IPS-18a (cell line): Measurements from ENCODE around the gene CABLES1.
"Not testable (repeated sequence)": the region's sequence is repeated elsewhere in the genome, so short reads cannot be mapped to it uniquely, and the experiment has no call there.

Experiments used
- H3K27ac ChIP-seq: one replicate; pipeline ENCODE4 v1.5.1; 2013; ENCODE audit warnings: low read length
- H3K27me3 ChIP-seq: one replicate; pipeline ENCODE4 v1.6.1; 2013; ENCODE audit warnings: mild to moderate bottlenecking, low read length; ENCODE audit not compliant: control insufficient read depth, insufficient read depth
- H3K36me3 ChIP-seq: one replicate; pipeline ENCODE4 v1.6.1; 2013; ENCODE audit warnings: low read depth, low read length; ENCODE audit not compliant: control insufficient read depth
- H3K4me1 ChIP-seq: one replicate; pipeline ENCODE4 v1.6.1; 2013; ENCODE audit warnings: low read depth, low read length; ENCODE audit not compliant: control insufficient read depth
- H3K4me3 ChIP-seq: one replicate; pipeline ENCODE4 v1.5.1; 2013; ENCODE audit warnings: low read length
- H3K9ac ChIP-seq: one replicate; pipeline ENCODE4 v1.6.1; 2013; ENCODE audit warnings: mild to moderate bottlenecking, low read length, moderate library complexity
- H3K9me3 ChIP-seq: one replicate; pipeline ENCODE4 v1.6.1; 2013; ENCODE audit warnings: low read depth, low read length; ENCODE audit not compliant: control insufficient read depth

Gene CABLES1

DNA sequence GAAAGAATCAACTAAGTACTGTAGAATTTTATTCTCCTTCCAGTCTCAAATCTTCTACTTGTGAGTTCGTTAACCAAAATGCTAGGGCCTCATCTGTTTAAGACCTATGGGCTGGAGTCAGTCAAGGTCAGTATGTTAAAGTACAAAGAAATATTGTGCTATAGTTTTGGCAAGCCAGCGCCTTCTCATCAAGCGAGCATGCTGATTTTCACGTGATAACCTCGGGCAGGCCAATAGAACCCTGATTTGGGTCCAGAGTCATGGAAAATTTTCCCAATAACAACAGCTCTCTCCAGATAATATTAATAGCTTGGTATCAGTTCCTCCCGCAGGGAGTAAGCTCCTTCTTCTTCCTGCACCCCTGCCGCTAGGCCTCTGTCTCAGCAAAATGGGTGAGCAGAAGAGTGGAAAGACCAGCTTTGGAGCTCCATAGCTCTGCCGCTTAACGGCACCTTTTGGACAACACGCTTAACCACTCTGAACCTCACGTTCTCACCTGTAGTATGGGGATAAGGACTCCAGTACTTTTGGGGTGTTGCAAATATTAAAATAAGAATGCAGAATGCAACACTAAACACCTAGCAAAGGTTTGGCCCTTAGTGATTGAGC, 11.7 kb downstream of the CABLES1 start:
- no peak overlapping the region for H3K9ac ChIP-seq
- no peak overlapping the region for H3K4me3 ChIP-seq
- H3K9me3 ChIP-seq = no peaks in the 10 kb centered on the region
- H3K36me3 ChIP-seq = no peaks in the 10 kb centered on the region
- H3K27ac ChIP-seq = no peak overlapping the region
- H3K27me3 ChIP-seq = no peaks in the 10 kb centered on the region
- H3K4me1 ChIP-seq = peaks cover 17% of the 10 kb centered on the region

DNA sequence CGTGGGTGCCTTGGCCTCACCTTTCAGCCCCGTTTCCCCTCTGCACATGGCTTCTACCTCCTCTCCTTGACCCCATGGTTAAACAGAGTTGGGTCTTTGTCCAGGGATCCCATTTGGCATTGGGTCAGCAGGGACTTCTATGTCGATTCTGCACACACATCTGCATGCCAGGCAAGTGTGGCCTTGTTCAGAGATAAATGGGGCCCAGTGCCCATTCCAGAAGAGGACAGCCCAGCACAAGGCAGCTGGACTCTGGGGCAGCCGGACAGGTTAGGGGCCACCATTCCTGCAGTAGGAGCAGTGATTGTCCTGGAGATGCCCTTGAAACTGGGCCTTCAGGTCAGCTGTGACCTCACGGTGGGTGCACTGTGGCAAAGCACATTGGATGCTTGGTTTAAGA, 13.1 kb downstream of the CABLES1 start:
- H3K9ac ChIP-seq = no peak overlapping the region
- H3K27ac ChIP-seq = no peak overlapping the region
- H3K36me3 ChIP-seq = no peaks in the 10 kb centered on the region
- peaks cover 17% of the 10 kb centered on the region for H3K4me1 ChIP-seq
- no peaks in the 10 kb centered on the region for H3K27me3 ChIP-seq
- H3K4me3 ChIP-seq = no peak overlapping the region
- no peaks in the 10 kb centered on the region for H3K9me3 ChIP-seq

DNA sequence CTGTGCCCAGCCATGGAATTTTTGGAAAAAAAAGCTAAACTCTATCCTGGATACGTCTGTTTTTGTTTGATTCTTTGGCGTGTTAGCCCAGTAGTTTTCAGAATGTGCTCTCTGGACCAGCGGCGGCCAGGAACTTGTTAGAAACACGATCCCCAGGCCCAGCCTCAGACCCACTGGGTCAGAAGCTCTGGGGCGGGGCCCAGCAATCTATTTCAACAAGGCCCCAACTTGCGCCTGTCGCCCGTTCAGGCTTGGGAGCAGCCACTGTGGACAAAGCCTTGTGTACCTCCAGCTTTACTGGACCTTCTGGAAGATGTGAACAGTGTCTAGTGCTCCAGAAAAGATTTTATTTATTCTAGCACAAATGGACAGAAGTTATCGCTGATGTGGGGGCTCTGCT, 14.3 kb downstream of the CABLES1 start:
- H3K4me1 ChIP-seq = peaks cover 8% of the 10 kb centered on the region
- H3K36me3 ChIP-seq = no peaks in the 10 kb centered on the region
- no peak overlapping the region for H3K9ac ChIP-seq
- H3K27ac ChIP-seq = no peak overlapping the region
- no peak overlapping the region for H3K4me3 ChIP-seq
- no peaks in the 10 kb centered on the region for H3K27me3 ChIP-seq
- no peaks in the 10 kb centered on the region for H3K9me3 ChIP-seq

DNA sequence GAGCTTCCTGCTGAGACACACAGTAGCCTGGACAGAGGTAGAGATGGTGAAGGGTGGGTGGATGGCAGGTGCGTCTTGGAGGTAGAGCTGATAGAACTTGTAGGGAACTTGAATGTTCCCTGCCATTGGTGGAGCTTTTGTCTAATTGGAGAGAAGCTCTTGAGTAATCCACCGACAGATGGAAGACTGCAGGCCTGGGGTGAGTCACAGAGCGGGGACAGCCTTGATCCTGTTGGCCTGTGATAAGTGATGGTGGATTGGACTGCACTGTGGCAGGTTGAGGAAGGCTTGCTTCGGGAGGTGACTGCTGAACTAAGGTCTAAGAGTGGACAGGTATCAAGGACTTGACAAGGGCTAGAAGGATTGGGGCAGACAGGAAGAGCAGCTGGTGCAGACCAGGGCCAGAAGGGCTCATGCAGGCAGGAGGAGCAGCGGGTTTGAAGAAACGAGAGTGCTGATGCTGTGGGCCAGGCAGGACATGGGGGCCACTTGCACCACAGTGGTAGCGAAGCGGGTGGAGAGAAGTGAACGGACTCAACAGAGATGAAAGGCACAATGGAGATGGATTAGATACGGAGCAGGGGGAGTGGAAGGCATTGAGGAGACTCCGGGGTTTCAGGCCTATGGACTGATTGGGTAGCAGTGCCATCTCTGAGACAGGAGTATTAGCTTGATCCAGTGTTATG, 16.3 kb downstream of the CABLES1 start:
- H3K9ac ChIP-seq = no peak overlapping the region
- H3K4me3 ChIP-seq = no peak overlapping the region
- peaks cover 22% of the 10 kb centered on the region for H3K4me1 ChIP-seq
- H3K36me3 ChIP-seq = no peaks in the 10 kb centered on the region
- no peaks in the 10 kb centered on the region for H3K27me3 ChIP-seq
- no peaks in the 10 kb centered on the region for H3K9me3 ChIP-seq
- H3K27ac ChIP-seq = no peak overlapping the region

DNA sequence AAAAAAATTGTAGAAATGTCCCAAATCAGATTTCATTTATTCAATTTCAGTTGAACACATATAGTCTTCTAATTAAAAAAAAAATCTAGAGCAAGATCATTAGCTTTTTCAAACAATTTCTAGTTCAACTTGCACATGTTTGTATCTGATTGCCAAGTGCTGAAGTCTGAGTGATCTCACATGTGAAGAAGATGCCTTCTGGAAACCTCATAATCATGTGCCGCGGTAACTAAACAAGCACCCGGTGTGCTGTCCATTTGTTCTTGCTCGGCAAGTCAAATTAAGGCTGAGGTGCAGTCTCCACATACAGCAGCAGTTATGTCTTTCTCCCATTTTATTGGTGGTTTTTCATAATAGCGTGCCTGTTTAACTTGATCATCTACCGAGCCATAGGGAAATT, 18.7 kb downstream of the CABLES1 start:
- Histone ChIP-seq H3K4me3 (no peak overlapping the region), H3K4me1 (peaks cover 15% of the 10 kb centered on the region), H3K27me3 (no peaks in the 10 kb centered on the region), H3K9ac (no peak overlapping the region), H3K36me3 (no peaks in the 10 kb centered on the region), H3K9me3 (no peaks in the 10 kb centered on the region), H3K27ac (no peak overlapping the region)

DNA sequence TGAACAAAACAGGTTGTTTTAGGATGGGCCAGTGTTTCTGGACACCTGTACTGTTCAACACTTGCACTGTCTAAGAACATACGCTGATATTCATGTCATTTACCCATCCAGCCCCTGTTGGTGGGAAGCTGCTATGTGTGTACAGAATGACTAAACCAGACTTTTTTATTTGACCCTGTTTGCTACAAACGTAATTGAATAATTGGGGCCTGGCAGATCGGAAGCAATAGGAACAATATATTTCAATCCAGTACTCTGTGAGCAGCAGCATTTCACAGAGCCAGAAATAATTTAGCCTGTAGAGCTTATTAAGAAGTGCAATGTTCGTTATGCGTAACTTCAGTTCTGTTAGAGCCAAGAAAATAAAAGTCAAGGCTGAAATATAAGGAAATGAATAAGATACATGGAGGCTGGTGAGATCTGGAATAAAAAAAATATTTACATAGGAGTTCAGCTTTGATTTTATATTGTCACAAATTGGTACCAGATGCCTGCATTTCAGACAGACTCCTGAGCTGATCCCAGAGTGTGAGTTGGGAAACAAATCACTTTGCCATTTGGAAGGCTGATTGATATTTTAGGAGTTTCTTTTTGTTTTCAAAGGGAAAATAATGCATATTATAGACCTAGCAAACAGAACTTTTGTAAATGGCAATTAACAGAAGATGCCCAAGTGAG, 19.7 kb downstream of the CABLES1 start:
- Histone ChIP-seq H3K4me1 (peaks cover 15% of the 10 kb centered on the region), H3K27ac (no peak overlapping the region), H3K4me3 (no peak overlapping the region), H3K27me3 (no peaks in the 10 kb centered on the region), H3K9ac (no peak overlapping the region), H3K36me3 (no peaks in the 10 kb centered on the region), H3K9me3 (no peaks in the 10 kb centered on the region)

DNA sequence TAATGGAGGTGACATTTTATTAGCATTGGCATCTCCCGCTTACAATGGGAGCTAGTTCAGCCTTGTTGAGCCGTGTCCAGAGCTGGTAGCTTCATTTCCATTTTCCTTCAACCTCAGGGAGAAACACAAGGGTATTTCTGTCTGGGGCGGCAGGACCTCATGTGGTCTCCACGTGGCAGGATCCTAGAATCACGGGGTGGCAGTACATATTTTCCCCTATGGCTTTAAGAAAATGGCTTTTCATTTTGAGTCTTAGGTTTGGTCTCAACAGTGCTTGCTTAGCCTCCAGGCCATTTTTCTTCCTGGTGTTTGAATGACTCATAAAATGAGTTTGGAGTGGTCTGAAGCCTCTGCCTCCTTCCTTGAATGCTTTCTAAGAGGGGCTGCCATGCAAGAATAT, 20.3 kb downstream of the CABLES1 start:
- peaks cover 15% of the 10 kb centered on the region for H3K4me1 ChIP-seq
- H3K4me3 ChIP-seq = no peak overlapping the region
- H3K9me3 ChIP-seq = no peaks in the 10 kb centered on the region
- no peaks in the 10 kb centered on the region for H3K27me3 ChIP-seq
- H3K9ac ChIP-seq = no peak overlapping the region
- no peaks in the 10 kb centered on the region for H3K36me3 ChIP-seq
- H3K27ac ChIP-seq = no peak overlapping the region

DNA sequence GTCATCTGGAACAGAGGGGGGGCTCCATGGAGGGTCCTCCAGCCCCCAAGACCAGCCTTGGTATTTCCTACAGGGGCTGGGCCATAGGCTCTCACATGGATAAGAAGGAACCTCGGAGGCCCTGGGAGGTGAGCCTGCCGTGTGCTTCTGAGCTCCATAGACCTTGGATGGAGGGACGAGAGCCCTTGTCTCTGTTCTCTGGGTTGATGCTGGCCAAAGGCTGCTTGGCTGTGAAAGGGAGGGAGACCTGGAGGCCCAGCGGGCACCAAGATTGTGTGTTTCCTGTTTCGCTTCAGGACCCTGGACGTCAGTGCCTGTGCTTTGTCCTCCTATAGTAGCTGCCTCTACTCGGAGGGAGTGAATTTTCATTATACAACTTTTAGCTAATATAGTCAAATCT, 20.8 kb downstream of the CABLES1 start:
- Histone ChIP-seq H3K27ac (no peak overlapping the region), H3K27me3 (no peaks in the 10 kb centered on the region), H3K9me3 (no peaks in the 10 kb centered on the region)

DNA sequence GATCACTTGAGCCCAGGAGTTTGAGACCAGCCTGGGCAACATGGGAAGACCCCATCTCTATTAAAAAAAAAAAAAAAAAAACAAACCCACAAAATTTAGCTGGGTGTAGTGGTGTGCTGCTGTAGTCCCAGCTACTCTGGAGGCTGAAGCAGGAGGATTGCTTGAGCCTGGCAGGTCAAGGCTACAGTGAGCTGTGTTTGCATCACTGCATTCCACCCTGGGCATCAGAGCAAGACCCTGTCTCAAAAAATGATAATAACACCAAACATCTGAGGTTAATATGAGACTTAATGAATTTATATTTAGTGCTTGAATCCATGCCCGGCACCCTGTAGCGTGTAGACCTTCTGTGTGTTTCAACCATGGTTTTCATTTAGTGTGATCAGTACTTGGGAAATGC, 22.8 kb downstream of the CABLES1 start:
- Histone ChIP-seq H3K4me3 (no peak overlapping the region), H3K36me3 (no peaks in the 10 kb centered on the region), H3K27me3 (no peaks in the 10 kb centered on the region), H3K9ac (no peak overlapping the region), H3K27ac (no peak overlapping the region), H3K9me3 (no peaks in the 10 kb centered on the region), H3K4me1 (peaks cover 15% of the 10 kb centered on the region)

More for the DNA sequence above, 20.8 kb downstream of the CABLES1 start:
- H3K4me1 ChIP-seq = peaks cover 15% of the 10 kb centered on the region
- no peak overlapping the region for H3K4me3 ChIP-seq
- H3K9ac ChIP-seq = no peak overlapping the region
- H3K36me3 ChIP-seq = no peaks in the 10 kb centered on the region

DNA sequence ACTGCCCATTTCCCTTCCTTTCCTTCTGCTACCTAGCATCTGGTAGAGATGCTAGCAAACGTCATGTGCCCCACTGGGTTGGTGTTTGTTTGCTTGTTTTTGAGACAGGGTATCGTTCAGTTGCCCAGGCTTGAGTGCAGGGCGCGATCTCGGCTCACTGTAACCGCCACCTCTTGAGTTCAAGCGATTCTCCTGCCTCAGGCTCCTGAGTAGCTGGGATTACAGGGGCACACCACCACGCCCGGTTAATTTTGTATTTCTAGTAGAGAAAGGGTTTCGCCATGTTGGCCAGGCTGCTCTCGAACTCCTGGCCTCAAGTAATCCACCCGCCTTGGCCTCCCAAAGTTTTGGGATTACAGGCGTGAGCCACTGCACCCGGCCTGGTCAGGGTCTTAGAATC, 23.6 kb downstream of the CABLES1 start:
- not testable (repeated sequence) for H3K27me3 ChIP-seq, H3K36me3 ChIP-seq, H3K9ac ChIP-seq, H3K4me3 ChIP-seq, H3K9me3 ChIP-seq, H3K27ac ChIP-seq
- H3K4me1 ChIP-seq = peaks cover 15% of the 10 kb centered on the region

DNA sequence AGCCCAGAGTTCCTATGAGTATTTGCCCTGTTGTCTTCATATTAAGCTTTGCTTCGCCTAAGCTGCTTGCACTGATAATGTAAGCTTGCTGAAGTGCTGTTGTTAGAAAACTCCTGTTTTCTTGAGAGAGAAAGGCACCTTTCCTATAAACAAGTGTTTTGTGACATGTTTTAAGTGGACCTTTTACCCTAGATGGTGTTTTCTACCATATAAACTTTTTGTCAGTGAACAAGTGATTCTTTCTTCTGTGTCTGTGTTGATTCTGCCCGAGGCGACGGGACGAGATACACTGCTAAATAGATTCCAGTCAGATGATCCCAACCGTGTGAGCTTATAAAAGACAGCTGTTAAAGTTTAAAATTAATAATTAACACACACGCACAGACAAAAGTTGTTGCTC, 24.1 kb downstream of the CABLES1 start:
- Histone ChIP-seq H3K36me3 (no peaks in the 10 kb centered on the region), H3K27me3 (no peaks in the 10 kb centered on the region), H3K4me1 (peaks cover 15% of the 10 kb centered on the region), H3K9ac (no peak overlapping the region), H3K4me3 (no peak overlapping the region), H3K9me3 (no peaks in the 10 kb centered on the region), H3K27ac (no peak overlapping the region)

DNA sequence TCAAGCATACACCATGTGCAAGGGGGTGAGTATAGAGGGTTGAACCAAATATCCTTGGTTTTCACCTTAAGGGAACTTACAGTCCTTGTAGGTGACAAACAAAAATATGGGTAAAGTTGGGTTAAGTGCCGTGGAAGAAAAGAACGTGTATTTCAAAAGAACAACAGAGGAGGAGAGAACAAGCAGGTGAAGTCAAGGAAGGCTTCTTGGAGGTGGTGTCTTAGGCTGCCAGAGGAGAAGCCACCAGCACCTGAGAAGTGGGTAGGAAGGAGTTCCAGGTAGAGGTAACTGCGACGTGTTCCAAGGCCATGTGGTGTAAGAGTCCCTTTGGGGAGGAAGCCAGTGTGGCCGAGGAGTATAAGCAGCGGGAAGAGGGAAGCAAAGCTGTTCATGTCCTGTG, 27.2 kb downstream of the CABLES1 start:
- Histone ChIP-seq H3K27me3 (no peaks in the 10 kb centered on the region), H3K4me1 (peaks cover 12% of the 10 kb centered on the region), H3K27ac (no peak overlapping the region)

More for the DNA sequence above, 27.2 kb downstream of the CABLES1 start:
- H3K9me3 ChIP-seq = no peaks in the 10 kb centered on the region
- H3K9ac ChIP-seq = no peak overlapping the region
- no peaks in the 10 kb centered on the region for H3K36me3 ChIP-seq
- no peak overlapping the region for H3K4me3 ChIP-seq
